Tibial nerve (tissue), 4 donors: Measurements from ENCODE around the gene LDB3.
A peak's percentile ranks its signal among the peaks of the same experiment; 100 is the strongest.

ENCODE experiments used
- EP300 ChIP-seq, 2 donors: sonication (generic); formaldehyde crosslinking; IDR thresholded peaks; one replicate each; pipeline ENCODE4 v1.6.1; 2017; ENCODE audit warnings: antibody characterized with exemption in 2 of 2, mild to moderate bottlenecking in 1 of 2
- POLR2A ChIP-seq, 2 donors: fragments of 450-650 bp; IDR thresholded peaks; one replicate each; pipeline ENCODE4 v1.6.1; 2017; ENCODE audit warnings: antibody characterized with exemption in 2 of 2, mild to moderate bottlenecking in 2 of 2, moderate library complexity in 2 of 2
- TF ChIP-seq, protein P1 (sequence below), 5 experiments: fragments of 200-600 bp in 3 of 5; fragments of 450-650 bp in 2 of 5; sonication (generic) in 3 of 5; IDR thresholded peaks; one replicate each; pipeline ENCODE4 v1.5.1; 2016 to 2019; ENCODE audit warnings: antibody characterized with exemption in 5 of 5, mild to moderate bottlenecking in 3 of 5, moderate library complexity in 2 of 5

DNA sequence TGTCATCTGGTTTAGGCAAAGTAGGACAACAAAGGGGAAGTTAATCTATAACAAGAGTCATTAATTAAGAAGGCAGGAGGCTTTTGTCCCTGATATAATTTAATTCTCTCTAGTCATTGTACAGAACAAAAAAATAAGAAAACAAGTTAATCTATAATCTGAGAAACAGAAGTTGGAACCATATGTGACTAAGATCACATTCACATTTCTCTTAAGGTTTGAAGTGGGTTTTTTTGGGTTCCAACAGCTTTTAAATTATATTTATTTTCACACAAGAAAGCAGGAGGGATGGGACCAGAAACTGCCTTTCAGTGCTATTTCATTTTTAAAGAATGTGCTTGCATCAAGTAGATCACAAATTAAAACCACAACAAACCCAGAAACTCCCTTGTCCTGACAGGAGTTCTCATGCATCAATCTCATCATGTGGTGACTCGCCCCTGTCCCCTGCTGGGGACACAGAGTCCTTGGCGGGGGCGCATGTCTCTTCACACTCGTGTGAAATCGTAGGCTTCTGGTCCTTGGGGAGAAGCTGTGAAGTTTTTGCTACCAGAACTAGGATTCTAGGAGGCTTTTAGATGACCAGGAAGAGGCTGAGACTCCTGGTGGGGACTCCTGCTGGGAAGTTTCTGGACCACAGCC is 24.0 kb upstream of the LDB3 start:
- TF ChIP-seq, protein P1, sequence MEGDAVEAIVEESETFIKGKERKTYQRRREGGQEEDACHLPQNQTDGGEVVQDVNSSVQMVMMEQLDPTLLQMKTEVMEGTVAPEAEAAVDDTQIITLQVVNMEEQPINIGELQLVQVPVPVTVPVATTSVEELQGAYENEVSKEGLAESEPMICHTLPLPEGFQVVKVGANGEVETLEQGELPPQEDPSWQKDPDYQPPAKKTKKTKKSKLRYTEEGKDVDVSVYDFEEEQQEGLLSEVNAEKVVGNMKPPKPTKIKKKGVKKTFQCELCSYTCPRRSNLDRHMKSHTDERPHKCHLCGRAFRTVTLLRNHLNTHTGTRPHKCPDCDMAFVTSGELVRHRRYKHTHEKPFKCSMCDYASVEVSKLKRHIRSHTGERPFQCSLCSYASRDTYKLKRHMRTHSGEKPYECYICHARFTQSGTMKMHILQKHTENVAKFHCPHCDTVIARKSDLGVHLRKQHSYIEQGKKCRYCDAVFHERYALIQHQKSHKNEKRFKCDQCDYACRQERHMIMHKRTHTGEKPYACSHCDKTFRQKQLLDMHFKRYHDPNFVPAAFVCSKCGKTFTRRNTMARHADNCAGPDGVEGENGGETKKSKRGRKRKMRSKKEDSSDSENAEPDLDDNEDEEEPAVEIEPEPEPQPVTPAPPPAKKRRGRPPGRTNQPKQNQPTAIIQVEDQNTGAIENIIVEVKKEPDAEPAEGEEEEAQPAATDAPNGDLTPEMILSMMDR (IDR thresholded peaks at IDR 0.05) = no peak
- TF ChIP-seq POLR2A (IDR thresholded peaks at IDR 0.05) (no peak), EP300 (IDR thresholded peaks at IDR 0.05) (peak in 1 of 2 donors; percentile 67)
